Measurements from ENCODE around the gene TRIML2. TPM values are rescaled to one million over a fixed set of nuclear protein-coding genes. Genes with fewer than 3 reads are reported as not detected.

TRIML2 gene
- polyA plus RNA-seq, 1 of the 3 experiments (the other 2 are of a cell fraction), result not detected

GRCh38 chr4:188147776-188148175, 38.4 kb upstream of the TRIML2 start:
- Histone ChIP-seq H2AFZ (ENCODE audit: low read depth) (no peak overlapping the region), H3K27me3 (ENCODE audit: insufficient read depth) (no peaks in the 10 kb centered on the region), H4K20me1 (ENCODE audit: insufficient read depth) (no peaks in the 10 kb centered on the region), H3K4me1 (ENCODE audit: control insufficient read depth in 1 of 2, insufficient read depth in 2 of 2, low read depth in 1 of 2, low read length in 1 of 2) (no peaks in the 10 kb centered on the region), H3K4me3 (ENCODE audit: low read depth in 2 of 2, low read length in 1 of 2) (no peak overlapping the region), H3K9me3 (no peaks in the 10 kb centered on the region), H3K9ac (no peak overlapping the region), H3K79me2 (ENCODE audit: insufficient read depth) (no peaks in the 10 kb centered on the region), H3F3A (replicated peaks; ENCODE audit: insufficient read depth) (no peaks in the 10 kb centered on the region), H3K9me2 (no peaks in the 10 kb centered on the region), H3K27ac (ENCODE audit: low read depth in 2 of 2, low read length in 1 of 2) (no peak overlapping the region), H3K4me2 (no peak overlapping the region), H3K36me3 (replicated peaks in 1 of 2; ENCODE audit: control insufficient read depth in 1 of 2, insufficient read depth in 2 of 2, low read length in 1 of 2) (no peaks in the 10 kb centered on the region)
- ChIA-PET POLR2A (no interaction called here), CTCF (no interaction called here)
- TF ChIP-seq PBX3 (IDR thresholded peaks at IDR 0.05) (no peak), NFIC (IDR thresholded peaks at IDR 0.05; ENCODE audit: borderline replicate concordance) (no peak), MAX (IDR thresholded peaks at IDR 0.05; ENCODE audit: low read depth) (no peak), YY1 (IDR thresholded peaks at IDR 0.05; ENCODE audit: low read depth) (no peak), JUND (IDR thresholded peaks at IDR 0.05) (no peak), ELF1 (IDR thresholded peaks at IDR 0.05) (no peak), ZBTB33 (IDR thresholded peaks at IDR 0.05; ENCODE audit: borderline replicate concordance, low read depth) (no peak)
- DNase-seq, result no peak
- WGBS (ENCODE audit: low lambda C conversion rate), result 57% methylated on average over 6 of the region's 6 CpGs

GRCh38 chr4:188147176-188147575, 37.8 kb upstream of the TRIML2 start:
- no peaks in the 10 kb centered on the region for H3K4me1 ChIP-seq (ENCODE audit: control insufficient read depth in 1 of 2, insufficient read depth in 2 of 2, low read depth in 1 of 2, low read length in 1 of 2)
- no peaks in the 10 kb centered on the region for H3K9me3 ChIP-seq
- H3K79me2 ChIP-seq (ENCODE audit: insufficient read depth), result no peaks in the 10 kb centered on the region
- no peak for DNase-seq
- H3K27me3 ChIP-seq (ENCODE audit: insufficient read depth), result no peaks in the 10 kb centered on the region
- WGBS (ENCODE audit: low lambda C conversion rate), result 41% methylated on average over 11 of the region's 11 CpGs
- CTCF ChIA-PET, result no interaction called here
- no peak overlapping the region for H2AFZ ChIP-seq (ENCODE audit: low read depth)
- no peaks in the 10 kb centered on the region for H3K36me3 ChIP-seq (replicated peaks in 1 of 2; ENCODE audit: control insufficient read depth in 1 of 2, insufficient read depth in 2 of 2, low read length in 1 of 2)
- no peaks in the 10 kb centered on the region for H3K9me2 ChIP-seq
- H3F3A ChIP-seq (replicated peaks; ENCODE audit: insufficient read depth), result no peaks in the 10 kb centered on the region
- no peaks in the 10 kb centered on the region for H4K20me1 ChIP-seq (ENCODE audit: insufficient read depth)
- POLR2A ChIA-PET, result no interaction called here
- no peak overlapping the region for H3K4me2 ChIP-seq
- H3K27ac ChIP-seq (ENCODE audit: low read depth in 2 of 2, low read length in 1 of 2), result no peak overlapping the region
- H3K4me3 ChIP-seq (ENCODE audit: low read depth in 2 of 2, low read length in 1 of 2), result no peak overlapping the region
- H3K9ac ChIP-seq, result no peak overlapping the region
- TF ChIP-seq GATA2 (CRISPR knock-in tag; IDR thresholded peaks at IDR 0.05) (no peak), IRF3 (IDR thresholded peaks at IDR 0.05; ENCODE audit: low read depth, low read length) (no peak), GABPA (IDR thresholded peaks at IDR 0.05; ENCODE audit: low read depth) (no peak), RXRA (IDR thresholded peaks at IDR 0.05; ENCODE audit: borderline replicate concordance, low read depth) (no peak), MEF2A (IDR thresholded peaks at IDR 0.05; ENCODE audit: borderline replicate concordance, low read depth) (no peak), TCF12 (IDR thresholded peaks at IDR 0.05) (no peak), REST (IDR thresholded peaks at IDR 0.05; ENCODE audit: low read depth, low read length) (no peak), TEAD4 (IDR thresholded peaks at IDR 0.05; ENCODE audit: borderline replicate concordance, insufficient read depth) (no peak), FOSL2 (IDR thresholded peaks at IDR 0.05; ENCODE audit: borderline replicate concordance, low read depth) (no peak), FOXJ3 (CRISPR knock-in tag; IDR thresholded peaks at IDR 0.05) (no peak), NFIC (IDR thresholded peaks at IDR 0.05; ENCODE audit: borderline replicate concordance) (no peak), RAD21 (IDR thresholded peaks at IDR 0.05; ENCODE audit: low read length) (no peak), MAX (IDR thresholded peaks at IDR 0.05; ENCODE audit: low read depth) (no peak), CTCF (IDR thresholded peaks at IDR 0.05) (no peak)
